ENCODE measurements around the gene SUPT5H.

Gene SUPT5H

DNA sequence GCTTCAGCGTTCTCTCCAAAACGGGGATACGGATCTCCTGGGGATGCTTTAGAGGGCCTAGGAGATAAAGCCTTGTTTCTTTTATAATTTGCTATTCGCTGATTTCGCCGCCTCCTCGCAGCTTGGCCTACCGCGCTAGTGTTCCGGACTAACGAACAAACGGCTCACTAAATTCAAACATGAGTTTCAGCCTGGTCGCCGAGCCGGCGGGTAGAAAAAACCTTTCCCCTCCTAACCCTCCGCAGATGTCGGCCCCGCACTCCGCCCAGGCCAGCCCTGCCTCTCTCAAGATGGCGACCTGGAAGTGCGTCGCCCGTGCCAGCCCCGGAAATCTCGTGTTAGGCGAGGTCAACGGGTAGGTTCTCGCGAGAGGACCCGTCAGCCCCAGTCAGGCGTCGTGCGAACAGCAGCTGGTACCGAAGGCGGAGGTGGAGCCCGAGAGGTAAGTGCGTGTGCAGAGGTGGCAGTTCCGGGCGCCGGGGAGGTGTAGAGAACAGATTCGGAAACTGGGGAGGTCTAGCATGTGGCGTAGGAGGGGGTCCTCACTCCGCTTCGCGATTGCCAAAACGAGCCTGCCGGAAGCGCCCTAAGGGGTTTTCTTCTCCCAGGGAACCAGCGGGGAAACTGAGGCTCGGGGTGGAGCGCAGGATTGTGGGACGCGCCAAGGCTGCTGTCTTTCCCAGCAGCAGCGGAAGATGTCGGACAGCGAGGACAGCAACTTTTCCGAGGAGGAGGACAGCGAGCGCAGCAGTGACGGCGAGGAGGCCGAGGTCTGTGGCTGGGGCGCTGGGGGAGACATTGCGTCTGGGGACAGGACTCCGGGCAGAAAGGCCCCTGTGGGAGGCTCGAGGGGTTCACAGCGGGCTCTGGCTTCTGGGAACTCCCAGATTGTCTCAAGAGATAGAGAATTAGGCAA is at the start of gene SUPT5H:
Gene SUPT5H (plus strand): TSS at position 387 of the 916 bp plus-strand sequence. CDS start 309 bp downstream, at position 696.
- peak within 1 kb of the TSS; percentile 99 for H3K4me3 ChIP-seq (ENCODE audit: low read depth, low read length)
- TF ChIP-seq, protein P1, sequence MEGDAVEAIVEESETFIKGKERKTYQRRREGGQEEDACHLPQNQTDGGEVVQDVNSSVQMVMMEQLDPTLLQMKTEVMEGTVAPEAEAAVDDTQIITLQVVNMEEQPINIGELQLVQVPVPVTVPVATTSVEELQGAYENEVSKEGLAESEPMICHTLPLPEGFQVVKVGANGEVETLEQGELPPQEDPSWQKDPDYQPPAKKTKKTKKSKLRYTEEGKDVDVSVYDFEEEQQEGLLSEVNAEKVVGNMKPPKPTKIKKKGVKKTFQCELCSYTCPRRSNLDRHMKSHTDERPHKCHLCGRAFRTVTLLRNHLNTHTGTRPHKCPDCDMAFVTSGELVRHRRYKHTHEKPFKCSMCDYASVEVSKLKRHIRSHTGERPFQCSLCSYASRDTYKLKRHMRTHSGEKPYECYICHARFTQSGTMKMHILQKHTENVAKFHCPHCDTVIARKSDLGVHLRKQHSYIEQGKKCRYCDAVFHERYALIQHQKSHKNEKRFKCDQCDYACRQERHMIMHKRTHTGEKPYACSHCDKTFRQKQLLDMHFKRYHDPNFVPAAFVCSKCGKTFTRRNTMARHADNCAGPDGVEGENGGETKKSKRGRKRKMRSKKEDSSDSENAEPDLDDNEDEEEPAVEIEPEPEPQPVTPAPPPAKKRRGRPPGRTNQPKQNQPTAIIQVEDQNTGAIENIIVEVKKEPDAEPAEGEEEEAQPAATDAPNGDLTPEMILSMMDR (IDR thresholded peaks at IDR 0.05; ENCODE audit: borderline replicate concordance, insufficient read depth, low read depth, low read length): no peak

DNA sequence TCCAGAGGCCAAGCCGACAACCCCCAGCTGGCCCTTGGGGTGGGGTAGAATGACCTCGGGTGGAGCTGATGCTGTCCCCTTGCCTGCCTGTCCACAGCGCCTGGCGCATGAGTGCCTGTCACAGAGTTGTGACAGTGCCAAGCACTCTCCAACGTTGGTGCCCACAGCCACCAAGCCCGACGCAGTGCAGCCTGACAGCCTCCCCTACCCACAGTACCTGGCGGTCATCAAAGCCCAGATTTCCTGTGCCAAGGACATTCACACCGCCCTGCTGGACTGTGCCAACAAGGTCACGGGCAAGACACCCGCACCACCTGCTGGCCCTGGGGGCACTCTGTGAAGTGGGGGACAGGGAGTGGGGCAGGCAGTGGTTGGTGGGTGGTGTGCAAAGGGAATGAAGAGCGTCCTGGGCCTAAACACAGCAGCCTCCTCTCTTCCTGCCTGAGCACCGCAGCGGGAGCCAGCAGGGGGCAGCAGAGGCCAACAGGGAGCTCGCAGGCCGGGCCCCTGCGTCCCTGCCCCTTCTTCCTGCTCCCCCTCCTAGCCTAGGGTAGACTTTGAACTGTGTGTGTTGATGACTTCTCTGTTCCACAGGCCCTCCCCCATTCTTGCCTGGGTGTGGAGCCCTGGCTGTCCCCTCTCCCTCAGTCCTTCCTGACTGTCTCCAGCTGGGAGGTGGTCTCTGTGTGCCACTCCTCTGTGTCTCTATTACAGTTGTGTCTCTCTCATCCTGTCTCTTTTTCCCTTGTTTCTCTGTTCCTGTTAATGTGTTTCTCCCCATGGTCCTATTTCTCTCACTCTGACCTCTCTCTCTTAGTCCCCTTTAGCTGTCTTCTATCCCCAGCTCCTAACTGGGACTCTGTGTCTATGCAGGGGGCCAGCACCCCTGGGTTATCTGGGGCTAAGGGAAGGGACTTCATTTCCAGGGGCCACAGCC is 47.8 kb upstream of the SUPT5H start:
- H3K4me3 ChIP-seq (ENCODE audit: low read depth, low read length): no peak overlapping the region
- TF ChIP-seq, protein P1 (IDR thresholded peaks at IDR 0.05; ENCODE audit: borderline replicate concordance, insufficient read depth, low read depth, low read length): peak; percentile 100

GRCh38 chr19:39398297-39398864 is 47.0 kb upstream of the SUPT5H start:
- no peak overlapping the region for H3K4me3 ChIP-seq (ENCODE audit: low read depth, low read length)
- TF ChIP-seq, protein P1 (IDR thresholded peaks at IDR 0.05; ENCODE audit: borderline replicate concordance, insufficient read depth, low read depth, low read length): no peak

GRCh38 chr19:39399668-39400050 is 45.7 kb upstream of the SUPT5H start:
- TF ChIP-seq, protein P1 (IDR thresholded peaks at IDR 0.05; ENCODE audit: borderline replicate concordance, insufficient read depth, low read depth, low read length): no peak

DNA sequence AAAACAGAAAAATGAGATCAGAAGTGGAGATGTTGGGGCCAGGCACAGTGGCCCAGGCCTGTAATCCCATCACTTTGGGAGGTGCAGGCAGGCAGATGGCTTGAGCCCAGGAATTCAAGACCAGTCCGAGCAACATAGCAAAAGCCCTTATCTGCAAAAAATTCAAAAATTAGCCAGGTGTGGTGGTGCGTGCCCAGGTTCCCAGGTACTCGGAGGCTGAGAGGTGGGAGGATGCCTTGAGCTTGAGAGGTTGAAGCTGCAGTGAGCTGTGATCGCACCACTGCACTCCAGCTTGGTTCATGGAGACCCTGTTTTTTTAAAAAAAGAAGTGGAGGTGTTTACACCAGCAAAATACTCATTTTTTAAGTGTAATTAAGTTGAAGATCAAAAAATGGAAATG is 45.3 kb upstream of the SUPT5H start:
- no peak overlapping the region for H3K4me3 ChIP-seq (ENCODE audit: low read depth, low read length)
- TF ChIP-seq, protein P1 (IDR thresholded peaks at IDR 0.05; ENCODE audit: borderline replicate concordance, insufficient read depth, low read depth, low read length): no peak

More at GRCh38 chr19:39399668-39400050, 45.7 kb upstream of the SUPT5H start:
- H3K4me3 ChIP-seq (ENCODE audit: low read depth, low read length): no peak overlapping the region

DNA sequence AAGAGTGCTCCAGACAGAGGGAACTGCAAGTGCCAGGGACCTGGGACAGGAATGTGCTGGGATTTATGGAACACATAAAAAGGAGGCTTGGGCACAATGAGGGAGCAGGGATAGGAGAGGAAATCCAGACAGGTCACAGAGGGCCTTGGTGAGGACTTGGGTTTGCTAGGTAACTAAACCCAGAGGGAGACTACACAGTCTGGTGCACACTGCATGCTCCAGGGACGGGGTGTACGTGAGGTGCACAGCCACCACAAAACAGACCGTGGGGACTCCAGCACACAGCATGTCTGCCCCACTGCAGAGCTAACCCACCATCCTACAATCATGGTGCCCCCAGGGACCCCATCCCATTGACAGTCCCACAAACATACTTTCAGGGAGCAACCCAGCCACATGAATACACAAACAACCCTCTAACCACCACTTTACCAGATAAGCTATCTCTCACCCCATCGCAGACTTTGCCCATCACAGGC is 44.3 kb upstream of the SUPT5H start:
- TF ChIP-seq, protein P1 (IDR thresholded peaks at IDR 0.05; ENCODE audit: borderline replicate concordance, insufficient read depth, low read depth, low read length): no peak
- H3K4me3 ChIP-seq (ENCODE audit: low read depth, low read length): no peak overlapping the region

All from GM12875 (cell line).